Liver (tissue), 3 donors: Measurements from ENCODE around the gene KRT80.
A peak's percentile ranks its signal among the peaks of the same experiment; 100 is the strongest.

Experiments
- CTCF ChIP-seq: fragments of 150-350 bp; IDR thresholded peaks from 2 replicates; pipeline ENCODE4 v1.5.1; 2017; ENCODE audit warnings: improper control_type of control experiment, low read depth, low read length; ENCODE audit not compliant: missing input control
- EGR1 ChIP-seq, 2 donors: IDR thresholded peaks; 2 replicates each; pipeline ENCODE4 v1.6.1; 2016 to 2018; ENCODE audit warnings: antibody characterized with exemption in 2 of 2, low read depth in 2 of 2
- YY1 ChIP-seq: IDR thresholded peaks from 2 replicates; pipeline ENCODE4 v1.6.1; 2016; ENCODE audit warnings: antibody characterized with exemption, mild to moderate bottlenecking
- donor health status: healthy.
- donor health status: healthy.

- TF ChIP-seq CTCF (peak; percentile 61), EGR1 (IDR thresholded peaks at IDR 0.05; ENCODE audit: low read depth in 2 of 2) (no peak), YY1 (no peak)
Observed at GRCh38 chr12:52121824-52122539, 69.8 kb downstream of the KRT80 start.
